ENCODE measurements around the gene NSUN2.
"Not testable (repeated sequence)": the region's sequence is repeated elsewhere in the genome, so short reads cannot be mapped to it uniquely, and the experiment has no call there.

DNA sequence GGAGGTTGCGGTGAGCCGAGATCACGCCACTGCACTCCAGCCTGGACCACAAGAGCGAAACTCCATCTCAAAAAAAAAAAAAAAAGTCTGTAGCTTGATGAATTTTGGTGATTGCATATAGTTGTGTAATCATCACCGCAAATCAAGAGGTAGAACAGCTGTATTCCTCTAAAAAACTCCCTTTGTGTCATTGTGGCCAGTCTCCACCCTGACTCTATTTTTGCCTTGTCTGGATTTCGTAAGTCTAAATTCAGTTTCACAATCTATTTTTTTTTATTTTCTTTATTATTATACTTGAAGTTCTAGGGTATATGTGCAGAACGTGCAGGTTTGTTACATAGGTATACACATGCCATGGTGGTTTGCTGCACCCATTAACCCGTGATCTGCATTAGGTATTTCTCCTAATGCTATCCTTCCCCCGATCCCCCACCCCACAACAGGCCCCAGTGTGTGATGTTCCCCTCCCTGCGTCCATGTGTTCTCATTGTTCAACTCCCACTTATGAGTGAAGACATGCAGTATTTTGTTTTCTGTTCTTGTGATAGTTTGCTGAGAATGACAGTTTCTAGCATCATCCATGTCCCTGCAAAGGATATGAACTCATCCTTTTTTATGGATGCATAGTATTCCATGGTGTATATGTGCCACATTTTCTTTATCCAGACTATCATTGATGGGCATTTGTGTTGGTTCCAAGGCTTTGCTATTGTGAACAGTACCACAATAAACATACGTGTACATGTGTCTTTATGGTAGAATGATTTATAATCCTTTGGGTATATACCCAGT, 12.9 kb upstream of the NSUN2 start:
- not testable (repeated sequence) for TF ChIP-seq CTCF, POLR2A (IDR thresholded peaks at IDR 0.05)

All from esophagus squamous epithelium (tissue), 4 donors.